ENCODE data around the gene GORASP1. TPM values are rescaled to one million over a fixed set of nuclear protein-coding genes. Genes with fewer than 3 reads are reported as not detected.

Gene GORASP1
- total RNA-seq, 1 experiment from 2014 or later: 43.6 TPM

DNA sequence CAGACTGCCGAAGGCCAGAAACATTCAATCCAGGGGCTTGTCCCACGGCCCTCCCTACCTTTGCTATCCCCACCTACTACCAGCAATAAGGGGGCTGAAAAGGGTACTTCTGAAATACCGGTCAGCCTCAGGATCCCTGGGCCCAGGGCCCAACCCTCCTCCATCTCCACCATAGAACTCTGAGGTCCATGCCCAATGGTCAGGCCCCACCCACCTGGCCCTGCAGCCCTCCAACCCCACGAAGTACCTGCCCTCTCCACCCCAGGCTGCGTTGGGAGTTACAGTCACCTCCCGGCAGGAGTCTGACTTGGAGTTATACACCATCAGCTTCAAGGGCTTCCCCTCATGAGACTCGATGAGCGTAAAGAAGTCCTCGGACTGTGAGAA is 6.9 kb downstream of the GORASP1 start:
- H3K4me1 Mint-ChIP-seq (ENCODE audit: low read depth, unreplicated experiment): no peaks in the 10 kb centered on the region
- peaks cover 5% of the 10 kb centered on the region for H3K36me3 ChIP-seq (ENCODE audit: control insufficient read depth, insufficient read depth, low read length)

DNA sequence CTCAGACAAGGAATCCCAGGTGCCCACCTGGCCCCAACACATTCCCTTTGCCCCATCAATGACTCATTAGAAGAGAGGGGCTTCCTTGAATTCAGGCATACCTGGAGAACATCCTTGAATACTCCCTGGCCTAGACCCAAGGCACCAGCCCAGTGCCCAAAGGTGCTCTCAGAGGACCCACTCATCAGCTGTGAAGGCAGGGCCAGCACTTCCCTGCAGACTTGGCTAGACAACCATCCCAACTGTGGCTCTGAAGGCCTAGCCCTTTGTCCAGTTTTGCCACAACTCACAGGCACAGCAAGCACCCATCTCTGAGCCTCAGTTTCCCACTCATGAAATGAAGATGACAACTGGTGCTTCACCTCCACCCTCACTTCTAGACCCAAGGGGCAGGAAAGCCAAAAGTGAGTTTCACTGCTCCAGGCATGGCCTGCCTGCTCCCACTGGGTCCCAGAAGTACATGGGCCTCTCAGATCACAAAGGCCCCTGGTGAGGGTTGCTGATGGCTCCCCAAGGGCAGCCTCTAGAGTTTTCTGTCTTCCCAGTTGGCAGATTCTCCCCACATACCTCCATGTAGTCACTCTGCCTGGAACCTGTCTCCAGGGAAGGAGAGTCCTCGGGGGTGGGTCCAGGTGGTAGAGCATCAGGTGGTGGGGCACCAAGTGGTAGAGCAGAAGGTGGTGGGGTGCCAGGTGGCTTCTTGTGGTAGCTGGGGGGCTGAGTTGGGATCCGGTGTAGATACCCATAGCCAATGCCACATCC is 7.5 kb downstream of the GORASP1 start:
- CTCF ChIA-PET: no interaction called here
- Mint-ChIP-seq H3K4me1 (ENCODE audit: low read depth, unreplicated experiment) (no peaks in the 10 kb centered on the region), H3K27me3 (ENCODE audit: insufficient read depth, unreplicated experiment) (no peaks in the 10 kb centered on the region), H3K4me3 (ENCODE audit: unreplicated experiment) (no peak overlapping the region), H3K36me3 (ENCODE audit: insufficient read depth, unreplicated experiment) (peaks cover 17% of the 10 kb centered on the region), H3K27ac (ENCODE audit: unreplicated experiment) (no peak overlapping the region), H3K9me3 (ENCODE audit: unreplicated experiment) (no peaks in the 10 kb centered on the region)
- no peaks in the 10 kb centered on the region for H3K4me1 ChIP-seq
- no peak for TF ChIP-seq CTCF (IDR thresholded peaks at IDR 0.05; ENCODE audit: insufficient read depth in 1 of 2, low read depth in 1 of 2, low read length in 1 of 2, severe bottlenecking in 1 of 2, unreplicated experiment in 1 of 2)
- no TSS peak for BruUV-seq (replicated peaks)
- H3K9me3 ChIP-seq: no peaks in the 10 kb centered on the region
- H3K4me3 ChIP-seq (ENCODE audit: low read depth, low read length): no peak overlapping the region
- DNase-seq: no peak
- H3K36me3 ChIP-seq (ENCODE audit: control insufficient read depth, insufficient read depth, low read length): peaks cover 5% of the 10 kb centered on the region
- intact Hi-C loops (cut with micrococcal nuclease; ENCODE audit: unreplicated experiment): no loop called here
- no peaks in the 10 kb centered on the region for H3K27me3 ChIP-seq (replicated peaks; ENCODE audit: control insufficient read depth, insufficient read depth, low read length)
- POLR2A ChIA-PET: no interaction called here

More for the DNA sequence above, 6.9 kb downstream of the GORASP1 start:
- Histone ChIP-seq H3K9me3 (no peaks in the 10 kb centered on the region), H3K4me1 (no peaks in the 10 kb centered on the region), H3K27me3 (replicated peaks; ENCODE audit: control insufficient read depth, insufficient read depth, low read length) (no peaks in the 10 kb centered on the region), H3K4me3 (ENCODE audit: low read depth, low read length) (no peak overlapping the region)
- Mint-ChIP-seq H3K9me3 (ENCODE audit: unreplicated experiment) (no peaks in the 10 kb centered on the region), H3K27me3 (ENCODE audit: insufficient read depth, unreplicated experiment) (no peaks in the 10 kb centered on the region), H3K4me3 (ENCODE audit: unreplicated experiment) (no peak overlapping the region), H3K27ac (ENCODE audit: unreplicated experiment) (no peak overlapping the region), H3K36me3 (ENCODE audit: insufficient read depth, unreplicated experiment) (peaks cover 13% of the 10 kb centered on the region)
- POLR2A ChIA-PET: no interaction called here
- no peak for TF ChIP-seq CTCF (IDR thresholded peaks at IDR 0.05; ENCODE audit: insufficient read depth in 1 of 2, low read depth in 1 of 2, low read length in 1 of 2, severe bottlenecking in 1 of 2, unreplicated experiment in 1 of 2)
- intact Hi-C loops (cut with micrococcal nuclease; ENCODE audit: unreplicated experiment): no loop called here
- no TSS peak for BruUV-seq (replicated peaks)
- DNase-seq: no peak
- CTCF ChIA-PET: interaction anchor here (1.7 kb wide), 1 partner anchor 188 kb away, joined by 12 read pairs; no protein-coding TSS in a partner anchor

DNA sequence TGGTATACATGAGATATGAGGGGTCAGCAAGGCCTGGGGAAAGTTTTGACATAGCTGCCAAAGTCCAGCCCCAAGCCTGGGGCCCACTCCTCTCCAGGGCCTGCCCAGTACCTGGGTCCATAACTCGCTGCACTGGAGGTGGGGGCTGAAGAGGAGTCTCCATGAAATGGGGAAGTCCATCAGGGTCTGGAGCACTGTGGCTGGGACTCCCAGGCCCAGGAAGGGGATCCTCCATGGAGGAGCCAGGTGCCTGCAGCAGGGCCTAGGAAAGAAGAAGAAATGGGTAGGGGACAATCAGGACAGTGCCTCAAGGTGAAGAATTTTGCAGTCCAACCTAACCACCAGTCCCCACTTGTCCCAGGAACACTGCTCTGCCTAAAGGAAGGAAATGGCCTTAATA is 8.2 kb downstream of the GORASP1 start:
- H3K27me3 ChIP-seq (replicated peaks; ENCODE audit: control insufficient read depth, insufficient read depth, low read length): no peaks in the 10 kb centered on the region
- H3K9me3 Mint-ChIP-seq (ENCODE audit: unreplicated experiment): no peaks in the 10 kb centered on the region
- ChIA-PET CTCF (no interaction called here), POLR2A (no interaction called here)
- H3K4me1 ChIP-seq: no peaks in the 10 kb centered on the region
- no TSS peak for BruUV-seq (replicated peaks)
- no peak overlapping the region for H3K27ac Mint-ChIP-seq (ENCODE audit: unreplicated experiment)
- DNase-seq: no peak
- H3K36me3 ChIP-seq (ENCODE audit: control insufficient read depth, insufficient read depth, low read length): peaks cover 5% of the 10 kb centered on the region
- no peak overlapping the region for H3K4me3 ChIP-seq (ENCODE audit: low read depth, low read length)
- no peak overlapping the region for H3K4me3 Mint-ChIP-seq (ENCODE audit: unreplicated experiment)
- no peaks in the 10 kb centered on the region for H3K9me3 ChIP-seq
- intact Hi-C loops (cut with micrococcal nuclease; ENCODE audit: unreplicated experiment): no loop called here
- H3K27me3 Mint-ChIP-seq (ENCODE audit: insufficient read depth, unreplicated experiment): no peaks in the 10 kb centered on the region
- H3K4me1 Mint-ChIP-seq (ENCODE audit: low read depth, unreplicated experiment): no peaks in the 10 kb centered on the region
- H3K36me3 Mint-ChIP-seq (ENCODE audit: insufficient read depth, unreplicated experiment): peaks cover 18% of the 10 kb centered on the region
- TF ChIP-seq CTCF (IDR thresholded peaks at IDR 0.05; ENCODE audit: insufficient read depth in 1 of 2, low read depth in 1 of 2, low read length in 1 of 2, severe bottlenecking in 1 of 2, unreplicated experiment in 1 of 2): no peak

Measured in Caco-2 (cell line).